Measurements from ENCODE around the gene MICB. TPM values are rescaled to one million over a fixed set of nuclear protein-coding genes. Genes with fewer than 3 reads are reported as not detected.

Gene MICB
- total RNA-seq, result 7.5 and 28.2 TPM in 2 replicates

GRCh38 chr6:31497531-31498476 lies at the start of gene MICB:
Gene MICB, plus strand, starts transcription at chr6:31498145. Its CDS starts 49 bp downstream, at chr6:31498194.

GRCh38 chr6:31528821-31529328 lies 30.9 kb downstream of the MICB start, which contains the start of gene MCCD1:
Gene MCCD1, plus strand, starts transcription at chr6:31528962. Its CDS starts 53 bp downstream, at chr6:31529015.

DNA sequence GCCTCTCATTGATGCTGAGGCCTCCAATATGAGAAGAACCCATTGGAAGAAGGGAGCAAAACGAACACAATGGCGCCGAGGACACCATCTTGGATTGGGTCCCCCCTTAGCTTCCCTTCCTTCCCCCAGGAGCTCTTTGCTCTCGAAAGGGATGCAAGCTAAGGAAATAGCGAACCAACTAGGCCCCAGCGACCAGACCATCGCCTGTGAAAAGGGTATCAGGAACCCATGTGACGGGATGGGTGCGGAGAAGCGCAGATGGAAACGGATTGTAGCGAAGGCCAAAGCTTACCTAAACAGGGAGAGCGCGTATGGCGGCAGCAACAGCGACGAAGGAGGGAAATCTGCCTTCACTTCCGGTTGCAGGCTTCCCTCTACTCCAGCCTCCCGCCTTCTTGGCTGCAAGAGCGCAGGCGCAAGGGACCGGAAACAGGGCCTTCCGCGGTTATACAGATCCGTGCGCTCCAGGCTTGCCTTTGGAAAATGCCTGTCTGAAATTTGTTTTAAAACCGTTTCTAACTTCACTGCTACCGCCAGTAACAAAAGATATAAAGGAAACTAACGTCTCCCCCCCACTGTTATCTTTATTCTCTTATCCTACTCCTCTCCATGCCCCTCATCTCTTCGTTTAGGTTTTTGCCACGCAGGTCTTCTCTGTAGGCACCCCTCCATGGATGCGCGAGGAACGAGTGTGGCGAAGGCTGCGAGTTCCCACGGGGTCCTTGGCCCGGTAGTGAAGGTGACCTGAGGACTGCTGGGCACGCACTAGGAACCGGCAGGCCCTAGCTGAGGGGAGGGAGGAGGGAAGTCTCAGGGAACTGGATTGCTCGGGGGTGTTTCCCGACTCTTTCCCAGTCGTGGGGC lies 43.9 kb downstream of the MICB start, which contains the start of gene DDX39B:
TSS of gene DDX39B (minus strand) at position 346 of the 864 bp plus-strand sequence. CDS start 1,471 bp downstream, outside the sequence.

DNA sequence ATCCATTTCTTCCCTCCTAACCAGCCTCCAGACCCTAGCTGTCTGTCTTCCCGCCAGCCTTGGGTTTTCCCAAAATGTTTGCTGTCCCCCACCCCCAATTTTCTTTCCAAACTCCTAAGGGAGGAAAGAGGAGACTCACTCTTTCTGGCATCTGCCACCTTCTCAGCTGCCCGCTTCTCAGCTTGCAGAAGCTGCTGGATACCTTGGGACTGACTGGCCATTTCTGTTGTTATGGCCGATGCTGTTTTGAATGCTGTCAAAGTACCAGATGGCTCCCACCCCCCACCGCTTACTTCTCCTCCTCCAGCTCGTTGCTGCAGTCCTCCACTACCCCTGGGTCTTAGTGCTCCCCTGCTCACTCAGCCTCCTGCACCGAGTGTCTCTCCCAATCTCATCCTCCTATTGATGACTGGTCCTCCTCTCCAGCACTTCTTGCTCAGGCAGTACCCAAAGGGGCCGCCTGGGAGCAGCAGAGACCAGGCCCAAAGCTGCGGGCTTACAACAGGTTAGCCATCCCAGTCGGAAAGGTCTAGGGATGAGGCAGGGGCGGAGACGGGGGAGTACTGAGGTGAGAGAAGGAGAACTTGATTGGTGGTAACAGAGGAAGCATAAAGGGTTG lies 48.5 kb downstream of the MICB start, which contains the start of gene ATP6V1G2:
TSS of gene ATP6V1G2 (minus strand) at position 270 of the 619 bp plus-strand sequence. CDS start at position 221, 49 bp downstream.

GRCh38 chr6:31546958-31547726 lies 49.2 kb downstream of the MICB start, which contains the start of gene NFKBIL1:
Gene NFKBIL1, plus strand, starts transcription at chr6:31547608. Its CDS starts 87 bp downstream, at chr6:31547695.

Other genes starting within 250 kb of the MICB start
- 114 and 130 TPM in 2 replicates for gene HLA-C, start 226.1 kb upstream of the MICB start, total RNA-seq
- gene HLA-B, start 141.0 kb upstream of the MICB start, total RNA-seq, result 50.8 and 163 TPM in 2 replicates
- gene MICA, start 94.5 kb upstream of the MICB start, total RNA-seq, result 29.4 and 71.7 TPM in 2 replicates
- gene MCCD1, start 30.8 kb downstream of the MICB start, total RNA-seq, result not detected in 2 replicates
- gene DDX39B, start 43.9 kb downstream of the MICB start, total RNA-seq, result 416 and 449 TPM in 2 replicates
- 0.63 and 0.98 TPM in 2 replicates for gene ATP6V1G2, start 48.5 kb downstream of the MICB start, total RNA-seq
- 15.2 and 45.0 TPM in 2 replicates for gene NFKBIL1, start 49.5 kb downstream of the MICB start, total RNA-seq
- gene LTA, start 74.1 kb downstream of the MICB start, total RNA-seq, result not detected in 2 replicates
- gene TNF, start 77.4 kb downstream of the MICB start, total RNA-seq, result 1.3 and 5.7 TPM in 2 replicates
- 1.3 and 2.0 TPM in 2 replicates for gene LTB, start 84.3 kb downstream of the MICB start, total RNA-seq
- not detected in 2 replicates for gene LST1, start 88.1 kb downstream of the MICB start, total RNA-seq
- not detected in 2 replicates for gene NCR3, start 94.9 kb downstream of the MICB start, total RNA-seq
- not detected in 2 replicates for gene AIF1, start 117.1 kb downstream of the MICB start, total RNA-seq
- 145 and 181 TPM in 2 replicates for gene PRRC2A, start 122.6 kb downstream of the MICB start, total RNA-seq
- 343 and 397 TPM in 2 replicates for gene BAG6, start 154.5 kb downstream of the MICB start, total RNA-seq
- gene APOM, start 157.7 kb downstream of the MICB start, total RNA-seq, result 2.8 and 5.2 TPM in 2 replicates
- 13.0 and 16.7 TPM in 2 replicates for gene C6orf47, start 162.6 kb downstream of the MICB start, total RNA-seq
- 10.1 and 12.8 TPM in 2 replicates for gene GPANK1, start 166.9 kb downstream of the MICB start, total RNA-seq
- gene CSNK2B, start 167.9 kb downstream of the MICB start, total RNA-seq, result 302 and 333 TPM in 2 replicates
- gene LY6G5B, start 171.8 kb downstream of the MICB start, total RNA-seq, result 1.3 and 2.3 TPM in 2 replicates
- gene LY6G5C, start 182.9 kb downstream of the MICB start, total RNA-seq, result 0.65 TPM in 1 of 2 replicates, not detected in the other
- 31.6 and 46.3 TPM in 2 replicates for gene ABHD16A, start 205.2 kb downstream of the MICB start, total RNA-seq
- gene LY6G6F, start 208.7 kb downstream of the MICB start, total RNA-seq, result not detected in 2 replicates
- gene LY6G6D, start 217.2 kb downstream of the MICB start, total RNA-seq, result not detected in 2 replicates
- gene LY6G6C, start 223.6 kb downstream of the MICB start, total RNA-seq, result not detected in 2 replicates
- not detected in 2 replicates for gene MPIG6B, start 225.2 kb downstream of the MICB start, total RNA-seq
- 38.1 and 92.2 TPM in 2 replicates for gene DDAH2, start 231.2 kb downstream of the MICB start, total RNA-seq
- gene CLIC1, start 238.4 kb downstream of the MICB start, total RNA-seq, result 577 and 1,120 TPM in 2 replicates
- gene MSH5, start 241.9 kb downstream of the MICB start, total RNA-seq, result 9.3 and 17.6 TPM in 2 replicates